Memory B cell (primary cell): Measurements from ENCODE around the gene ZNF473.
A peak's percentile ranks its signal among the peaks of the same experiment; 100 is the strongest.
"Not testable (repeated sequence)": the region's sequence is repeated elsewhere in the genome, so short reads cannot be mapped to it uniquely, and the experiment has no call there.

Experiments
- ATAC-seq: fragments of 150-1000 bp; cut with Tn5 transposase; 2 replicates; pipeline ENCODE4 v1.10.0; 2021; ENCODE audit warnings: low read depth, mild to moderate bottlenecking, moderate library complexity
- DNase-seq, 2 donors: peaks; one replicate each; pipeline ENCODE4 v3.0.0; 2022; ENCODE audit warnings: low spot score in 2 of 2
- H3K27ac Mint-ChIP-seq: one replicate; pipeline ENCODE4 v1.8.0; 2022; ENCODE audit warnings: mild to moderate bottlenecking, moderate library complexity, mixed read lengths
- H3K27me3 Mint-ChIP-seq: one replicate; pipeline ENCODE4 v1.8.0; 2022; ENCODE audit warnings: mixed read lengths
- H3K36me3 Mint-ChIP-seq: one replicate; pipeline ENCODE4 v1.8.0; 2022; ENCODE audit warnings: mild to moderate bottlenecking, mixed read lengths
- H3K4me1 Mint-ChIP-seq: one replicate; pipeline ENCODE4 v1.8.0; 2022; ENCODE audit warnings: mixed read lengths
- H3K4me3 Mint-ChIP-seq: one replicate; pipeline ENCODE4 v1.8.0; 2022; ENCODE audit warnings: mild to moderate bottlenecking, moderate library complexity, mixed read lengths
- H3K9me3 Mint-ChIP-seq: one replicate; pipeline ENCODE4 v1.8.0; 2022; ENCODE audit warnings: mixed read lengths

The ZNF473 gene

DNA sequence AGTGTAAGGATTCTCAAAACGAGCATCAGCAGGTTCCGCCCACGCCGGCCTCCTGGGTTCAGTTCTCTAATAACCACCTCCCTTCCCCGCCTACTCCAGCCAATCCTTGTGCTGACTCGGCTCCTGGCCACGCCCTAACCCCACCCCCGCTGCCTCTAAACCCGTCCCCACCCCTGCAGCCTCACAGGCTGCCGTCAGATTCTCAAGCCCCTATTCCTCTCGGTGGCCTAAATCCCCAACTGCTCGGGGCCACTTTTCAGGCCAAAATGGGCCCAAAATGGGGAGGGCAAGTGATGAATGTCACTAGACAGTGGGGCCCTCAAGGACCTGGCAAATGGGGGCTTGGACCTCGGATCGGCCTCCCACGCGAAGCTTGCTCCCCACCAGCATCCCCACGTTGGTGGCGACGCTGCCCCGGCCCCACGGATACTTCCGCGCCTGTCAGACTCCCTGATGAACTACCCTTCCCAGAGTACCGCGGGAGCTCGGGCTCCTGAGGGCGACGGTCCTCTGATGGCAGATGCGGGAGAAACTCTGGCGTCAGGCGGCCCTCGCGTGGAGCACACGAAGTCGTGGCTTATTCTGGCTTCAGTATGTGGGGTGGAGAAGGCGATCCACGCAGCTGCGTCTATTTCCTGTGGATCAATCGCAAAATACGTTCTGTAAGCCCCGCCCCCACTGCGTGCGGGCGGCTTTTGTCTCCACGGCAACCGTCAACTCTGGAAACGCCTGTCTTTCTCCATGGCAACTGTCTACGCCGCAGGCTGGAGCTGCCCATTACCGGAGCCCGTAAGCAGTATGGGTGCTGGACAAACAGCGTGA is 24.8 kb downstream of the ZNF473 start:
- Mint-ChIP-seq H3K36me3 (peaks cover 11% of the 10 kb centered on the region), H3K27ac (peak overlapping the region; percentile 87)

DNA sequence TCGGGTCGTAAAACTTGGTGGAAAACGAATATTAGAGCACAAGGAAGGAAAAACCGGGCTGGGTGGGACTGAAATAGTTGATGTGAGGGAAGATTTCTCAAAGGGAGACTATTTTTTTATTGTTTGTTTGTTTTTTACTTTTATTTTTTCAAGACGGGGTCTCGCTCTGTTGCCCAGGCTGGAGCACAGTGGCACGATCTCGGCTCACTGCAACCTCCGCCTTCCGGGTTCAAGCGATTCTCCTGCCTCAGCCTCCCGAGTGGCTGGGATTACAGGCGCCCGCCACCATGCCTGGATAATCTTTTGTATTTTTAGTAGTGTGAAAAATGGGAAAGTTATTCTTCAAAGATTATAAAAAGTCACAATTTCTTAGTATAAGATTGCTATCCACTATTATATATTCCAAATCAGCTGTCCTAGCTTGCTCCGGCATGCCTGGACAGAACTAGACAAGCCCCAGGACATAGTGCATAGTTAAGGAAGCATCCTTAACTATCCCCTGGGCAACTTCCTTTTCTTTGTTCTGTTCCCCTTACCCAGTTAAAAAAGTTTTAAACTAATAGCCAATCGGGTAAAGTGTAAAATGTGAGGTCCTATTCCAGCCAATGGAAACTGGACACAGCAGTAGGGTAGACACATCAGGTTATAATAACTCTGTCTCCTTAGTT is 25.6 kb downstream of the ZNF473 start:
- not testable (repeated sequence) for H3K9me3 Mint-ChIP-seq, H3K36me3 Mint-ChIP-seq, ATAC-seq, H3K27me3 Mint-ChIP-seq, DNase-seq
- Mint-ChIP-seq H3K4me3 (peak overlapping the region; percentile 87), H3K27ac (peak overlapping the region; percentile 87), H3K4me1 (peaks cover 14% of the 10 kb centered on the region)

More for the DNA sequence above, 24.8 kb downstream of the ZNF473 start:
- Mint-ChIP-seq H3K4me1 (peaks cover 14% of the 10 kb centered on the region), H3K9me3 (peaks cover 9% of the 10 kb centered on the region), H3K27me3 (peaks cover 4% of the 10 kb centered on the region), H3K4me3 (peak overlapping the region; percentile 87)
- ATAC-seq = peak; percentile 88
- DNase-seq = peak; percentile 55 to 65

DNA sequence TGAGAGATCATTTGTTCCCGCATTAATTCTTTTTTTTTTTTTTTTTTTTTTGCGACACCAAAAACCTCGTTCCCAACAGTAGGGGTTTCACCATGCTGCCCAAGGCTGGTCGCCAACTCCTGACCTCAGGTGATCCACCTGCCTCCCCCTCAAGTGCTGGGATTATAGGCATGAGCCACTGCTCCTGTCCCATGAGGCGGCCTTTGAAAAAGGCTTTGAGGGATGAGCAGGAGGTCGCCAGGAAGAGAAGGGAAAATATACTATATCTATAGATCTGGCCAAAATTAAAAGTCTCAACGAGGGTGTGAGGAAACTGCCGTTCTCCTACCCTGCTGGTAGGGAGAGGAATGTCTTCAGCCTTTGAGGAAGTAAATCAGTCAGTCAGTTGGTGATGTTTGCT is 26.2 kb downstream of the ZNF473 start:
- H3K36me3 Mint-ChIP-seq = peaks cover 6% of the 10 kb centered on the region
- no peak for ATAC-seq
- H3K27ac Mint-ChIP-seq = no peak overlapping the region
- H3K9me3 Mint-ChIP-seq = peaks cover 6% of the 10 kb centered on the region
- H3K27me3 Mint-ChIP-seq = peaks cover 6% of the 10 kb centered on the region
- DNase-seq = no peak
- no peak overlapping the region for H3K4me3 Mint-ChIP-seq
- H3K4me1 Mint-ChIP-seq = peaks cover 14% of the 10 kb centered on the region

DNA sequence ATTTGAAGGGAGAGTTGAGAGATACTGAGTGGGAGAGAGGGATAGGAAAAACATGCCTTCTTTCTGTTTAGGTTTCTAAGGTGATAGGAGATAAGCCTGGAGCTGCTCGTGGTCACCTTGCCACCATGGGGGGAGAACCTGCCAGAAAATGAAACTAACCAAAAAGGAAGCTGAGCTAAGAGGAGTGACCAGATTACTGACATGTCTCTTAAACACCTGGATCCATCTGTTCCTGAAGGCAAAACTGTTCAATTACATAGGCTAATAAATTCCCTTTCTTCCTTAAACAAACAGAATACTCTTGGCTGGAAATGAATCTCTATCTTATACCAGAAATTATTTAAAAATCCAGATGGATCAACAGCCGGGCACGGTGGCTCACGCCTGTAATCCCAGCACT is 27.3 kb downstream of the ZNF473 start:
- Mint-ChIP-seq H3K4me1 (peaks cover 14% of the 10 kb centered on the region), H3K4me3 (no peak overlapping the region), H3K27ac (no peak overlapping the region), H3K9me3 (peaks cover 3% of the 10 kb centered on the region), H3K27me3 (peaks cover 6% of the 10 kb centered on the region), H3K36me3 (peaks cover 2% of the 10 kb centered on the region)
- ATAC-seq = no peak
- no peak for DNase-seq

DNA sequence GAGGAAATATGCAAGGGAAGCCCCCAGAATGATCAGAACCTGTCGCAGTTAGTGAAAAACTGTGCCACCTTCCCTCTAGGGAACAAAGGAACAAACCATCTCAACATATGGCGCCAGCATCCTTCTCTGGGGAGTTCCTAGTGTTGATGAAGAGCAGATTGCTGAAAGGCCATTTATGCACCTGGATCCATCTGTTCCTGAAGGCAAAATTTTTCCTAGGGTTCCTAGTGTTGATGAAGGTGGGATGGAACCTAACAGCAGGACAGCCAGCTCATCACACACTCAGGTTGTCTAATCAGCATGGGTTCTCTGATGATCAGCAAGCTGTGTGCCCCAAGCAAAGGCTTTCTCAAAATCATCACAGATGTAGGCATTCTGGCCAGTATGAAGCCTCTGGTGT is 32.6 kb downstream of the ZNF473 start:
- ATAC-seq (no peak), DNase-seq (no peak)
- no peak overlapping the region for H3K27ac Mint-ChIP-seq
- H3K9me3 Mint-ChIP-seq = peaks cover 7% of the 10 kb centered on the region
- peaks cover 6% of the 10 kb centered on the region for H3K36me3 Mint-ChIP-seq
- peaks cover 4% of the 10 kb centered on the region for H3K27me3 Mint-ChIP-seq
- H3K4me1 Mint-ChIP-seq = no peaks in the 10 kb centered on the region
- no peak overlapping the region for H3K4me3 Mint-ChIP-seq

DNA sequence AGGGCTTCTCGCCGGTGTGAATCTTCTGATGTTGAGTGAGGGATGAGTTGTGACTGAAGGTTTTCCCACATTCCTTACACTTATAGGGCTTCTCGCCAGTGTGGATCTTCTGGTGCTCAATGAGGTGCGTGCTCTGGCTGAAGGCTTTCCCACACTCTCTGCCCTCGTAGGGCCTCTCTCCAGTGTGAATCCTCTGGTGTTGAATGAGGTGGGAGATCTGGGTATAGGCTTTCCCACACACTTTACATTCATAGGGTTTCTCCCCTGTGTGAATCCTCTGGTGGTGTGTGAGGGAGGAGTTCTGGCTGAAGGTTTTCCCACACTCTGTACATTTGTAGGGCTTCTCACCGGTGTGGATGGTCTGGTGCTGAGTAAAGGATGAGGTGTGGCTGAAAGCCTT is 33.2 kb downstream of the ZNF473 start:
- Mint-ChIP-seq H3K27ac (no peak overlapping the region), H3K9me3 (peaks cover 7% of the 10 kb centered on the region), H3K27me3 (peaks cover 5% of the 10 kb centered on the region), H3K36me3 (peaks cover 6% of the 10 kb centered on the region), H3K4me3 (no peak overlapping the region), H3K4me1 (no peaks in the 10 kb centered on the region)
- DNase-seq (no peak), ATAC-seq (no peak)

DNA sequence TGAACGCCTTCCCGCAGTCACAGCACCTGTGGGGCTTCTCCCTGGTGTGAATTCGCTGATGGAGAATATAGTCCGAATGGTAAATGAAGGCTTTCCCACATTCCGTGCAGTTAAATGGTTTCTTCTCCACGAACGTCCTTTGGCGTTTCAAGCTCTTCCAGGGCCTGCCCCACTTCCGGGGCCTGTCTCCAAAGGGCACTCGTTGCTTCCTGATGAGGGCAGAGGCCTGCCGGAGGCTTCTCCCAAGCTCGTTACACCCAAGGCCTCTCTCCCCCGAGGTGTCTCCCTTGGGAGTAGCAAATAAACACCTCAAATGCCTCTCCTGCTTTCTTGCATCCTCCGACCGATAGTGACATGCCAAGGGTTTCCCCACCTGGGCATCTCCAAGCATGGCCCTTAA is 34.3 kb downstream of the ZNF473 start:
- peaks cover 7% of the 10 kb centered on the region for H3K9me3 Mint-ChIP-seq
- peaks cover 6% of the 10 kb centered on the region for H3K36me3 Mint-ChIP-seq
- no peak for ATAC-seq
- H3K4me1 Mint-ChIP-seq = no peaks in the 10 kb centered on the region
- no peak overlapping the region for H3K4me3 Mint-ChIP-seq
- no peak for DNase-seq
- H3K27ac Mint-ChIP-seq = no peak overlapping the region
- peaks cover 6% of the 10 kb centered on the region for H3K27me3 Mint-ChIP-seq

DNA sequence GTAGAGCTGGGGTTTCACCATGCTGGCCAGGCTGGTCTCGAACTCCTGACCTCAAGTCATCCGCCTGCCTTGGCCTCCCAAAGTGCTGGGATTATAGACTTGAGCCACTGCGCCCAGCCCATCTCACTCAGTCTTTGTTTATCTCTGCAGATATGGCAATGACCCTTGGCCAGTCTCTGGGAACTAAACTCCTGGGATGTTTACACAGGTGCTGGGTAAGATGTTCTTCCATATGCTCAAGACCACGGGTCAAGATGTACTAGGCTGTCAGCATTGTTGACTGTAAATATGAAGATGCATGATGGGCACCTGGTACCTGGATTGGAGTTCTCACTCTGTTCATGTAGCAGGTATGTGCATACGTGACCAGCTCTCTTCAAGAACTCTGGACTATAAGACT is 35.8 kb downstream of the ZNF473 start:
- H3K9me3 Mint-ChIP-seq = peaks cover 7% of the 10 kb centered on the region
- H3K36me3 Mint-ChIP-seq = peaks cover 6% of the 10 kb centered on the region
- H3K27me3 Mint-ChIP-seq = peaks cover 11% of the 10 kb centered on the region
- no peak overlapping the region for H3K4me3 Mint-ChIP-seq
- no peak for DNase-seq
- H3K27ac Mint-ChIP-seq = no peak overlapping the region
- ATAC-seq = no peak
- H3K4me1 Mint-ChIP-seq = no peaks in the 10 kb centered on the region

DNA sequence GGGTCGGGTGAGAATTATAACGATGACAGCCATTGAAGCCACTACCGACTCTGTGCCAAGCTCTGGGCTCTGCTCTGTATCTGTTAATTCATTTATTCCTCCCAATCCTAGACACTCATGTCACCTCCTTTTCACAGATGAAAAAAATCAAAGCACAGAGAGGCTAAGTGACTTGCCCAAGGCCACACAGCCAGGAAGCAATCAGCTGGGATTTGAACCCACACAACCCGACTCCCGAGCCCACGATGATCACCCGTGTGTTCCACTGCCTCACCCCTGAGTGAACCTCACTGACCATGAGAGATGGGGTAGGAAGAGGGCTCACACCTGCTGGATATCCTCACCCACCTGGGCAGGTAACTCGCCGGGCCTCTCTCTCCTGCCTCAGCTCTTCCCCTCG is 40.1 kb downstream of the ZNF473 start:
- Mint-ChIP-seq H3K9me3 (no peaks in the 10 kb centered on the region), H3K27ac (no peak overlapping the region), H3K36me3 (no peaks in the 10 kb centered on the region), H3K4me3 (no peak overlapping the region), H3K4me1 (no peaks in the 10 kb centered on the region), H3K27me3 (peaks cover 18% of the 10 kb centered on the region)
- ATAC-seq = no peak
- no peak for DNase-seq

DNA sequence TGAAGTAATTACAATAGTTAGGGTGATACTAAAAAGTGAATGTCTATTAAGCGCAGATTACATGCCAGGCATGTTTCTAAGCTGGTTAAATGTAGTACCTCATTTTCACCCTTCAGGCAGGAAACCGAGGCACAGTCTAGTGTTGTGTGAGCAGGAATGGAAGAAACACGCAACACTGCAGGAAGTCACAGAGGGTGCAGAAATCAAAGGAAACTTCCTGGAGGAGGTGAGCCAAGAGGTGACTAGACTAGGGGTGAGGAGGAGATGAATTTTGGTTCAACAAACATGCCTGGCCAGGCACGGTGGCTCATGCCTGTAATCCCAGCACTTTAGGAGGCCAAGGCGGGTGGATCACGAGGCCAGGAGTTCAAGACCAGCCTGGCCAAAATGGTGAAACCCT is 41.8 kb downstream of the ZNF473 start:
- Mint-ChIP-seq H3K4me1 (no peaks in the 10 kb centered on the region), H3K27me3 (peaks cover 19% of the 10 kb centered on the region), H3K9me3 (no peaks in the 10 kb centered on the region), H3K36me3 (peaks cover 2% of the 10 kb centered on the region), H3K27ac (no peak overlapping the region), H3K4me3 (no peak overlapping the region)
- DNase-seq (no peak), ATAC-seq (no peak)

DNA sequence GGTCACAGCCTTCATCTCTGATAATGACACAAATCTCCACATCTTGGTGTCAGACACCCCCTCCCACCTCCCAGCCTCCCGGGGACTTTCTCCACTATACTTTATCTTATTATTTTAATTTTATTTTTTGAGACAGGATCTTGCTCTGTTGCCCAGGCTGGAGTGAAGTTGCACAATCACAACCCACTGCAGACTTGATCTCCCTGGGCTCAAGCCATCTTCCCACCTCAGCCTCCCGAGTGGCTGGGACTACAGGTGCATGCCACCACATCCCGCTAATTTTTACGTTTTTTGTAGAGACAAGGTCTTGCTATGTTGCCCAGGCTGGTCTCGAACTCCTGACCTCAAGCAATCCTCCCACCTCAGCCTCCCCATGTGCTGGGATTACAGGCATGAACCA is 42.6 kb downstream of the ZNF473 start:
- not testable (repeated sequence) for H3K9me3 Mint-ChIP-seq, H3K27ac Mint-ChIP-seq, H3K4me3 Mint-ChIP-seq, DNase-seq, ATAC-seq, H3K36me3 Mint-ChIP-seq, H3K4me1 Mint-ChIP-seq
- peaks cover 20% of the 10 kb centered on the region for H3K27me3 Mint-ChIP-seq

DNA sequence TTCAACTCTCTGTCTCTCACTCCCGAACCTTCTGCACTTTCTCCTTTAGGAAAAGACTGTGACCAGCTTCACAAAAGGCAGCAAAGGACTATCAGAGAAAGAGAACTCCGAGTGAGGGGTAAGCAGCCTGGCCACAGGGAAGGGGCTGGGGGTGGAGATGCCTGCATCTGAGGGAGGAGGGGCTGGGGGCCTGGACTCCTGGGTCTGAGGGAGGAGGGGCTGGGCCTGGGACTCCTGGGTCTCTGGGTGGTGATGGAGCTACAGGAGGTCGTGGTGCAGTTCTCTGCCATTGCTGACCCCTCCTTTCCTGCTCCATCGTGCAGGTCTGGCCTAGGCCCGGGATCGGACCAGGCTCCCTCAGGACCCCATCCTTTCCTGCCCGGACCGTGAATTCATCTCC is 49.3 kb downstream of the ZNF473 start:
- H3K9me3 Mint-ChIP-seq, H3K4me1 Mint-ChIP-seq, H3K36me3 Mint-ChIP-seq, ATAC-seq, H3K27ac Mint-ChIP-seq, DNase-seq, H3K4me3 Mint-ChIP-seq: not testable (repeated sequence)
- H3K27me3 Mint-ChIP-seq = peaks cover 12% of the 10 kb centered on the region

DNA sequence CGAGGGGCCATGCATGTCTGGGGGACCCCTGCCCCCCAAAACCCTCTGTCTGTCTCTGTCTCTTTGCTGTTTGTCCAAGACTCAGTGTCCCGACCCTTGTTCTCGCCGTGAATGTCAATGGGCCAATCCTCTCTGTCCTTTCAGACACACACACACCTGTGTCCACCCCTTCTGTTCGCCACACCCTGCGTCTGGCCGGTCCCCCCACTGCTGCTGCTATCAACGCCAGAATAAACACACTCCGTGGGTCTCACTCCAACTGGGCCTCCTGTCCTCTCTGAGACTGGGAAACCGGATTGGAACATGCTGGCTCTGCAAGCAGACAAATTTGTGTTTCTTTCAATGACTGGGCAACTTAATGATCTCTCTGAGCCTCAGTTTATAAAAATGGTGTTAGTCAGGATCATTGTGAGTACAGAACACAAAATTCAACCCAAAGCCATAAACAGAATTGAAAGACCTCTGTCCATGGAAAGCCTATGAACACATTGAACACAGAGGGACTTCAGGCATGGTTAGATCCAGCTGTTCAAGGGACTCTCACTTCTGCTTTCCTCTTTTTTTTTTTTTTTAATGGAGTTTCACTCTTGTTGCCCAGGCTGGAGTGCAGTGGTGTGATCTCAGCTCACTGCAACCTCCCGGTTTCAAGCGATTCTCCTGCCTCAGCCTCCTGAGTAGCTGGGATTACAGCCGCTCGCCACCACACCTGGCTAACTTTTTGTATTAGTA is 50.0 kb downstream of the ZNF473 start:
- not testable (repeated sequence) for DNase-seq, H3K4me3 Mint-ChIP-seq, H3K4me1 Mint-ChIP-seq, H3K9me3 Mint-ChIP-seq, H3K36me3 Mint-ChIP-seq, H3K27ac Mint-ChIP-seq
- ATAC-seq = peak; percentile 29
- peaks cover 11% of the 10 kb centered on the region for H3K27me3 Mint-ChIP-seq
